Colonic mucosa (tissue), 4 donors: ENCODE measurements around the gene MSL3. TPM values are rescaled to one million over a fixed set of nuclear protein-coding genes. Genes with fewer than 3 reads are reported as not detected.

Experiments
- DNase-seq: peaks from one replicate; pipeline ENCODE4 v3.0.0-alpha.2; 2020
- H3K27ac ChIP-seq: fragments of 200-600 bp; one replicate; pipeline ENCODE4 v1.8.0; 2021
- H3K27me3 ChIP-seq: fragments of 200-600 bp; one replicate; pipeline ENCODE4 v1.8.0; 2021
- H3K36me3 ChIP-seq: fragments of 200-600 bp; one replicate; pipeline ENCODE4 v1.8.0; 2021
- H3K4me1 ChIP-seq: fragments of 200-600 bp; one replicate; pipeline ENCODE4 v1.8.0; 2021; ENCODE audit warnings: mild to moderate bottlenecking
- H3K4me3 ChIP-seq: fragments of 200-600 bp; one replicate; pipeline ENCODE4 v1.8.0; 2021
- H3K9ac ChIP-seq, 2 donors: one replicate each; pipeline ENCODE4 v1.7.0; 2013; ENCODE audit warnings: control low read depth in 2 of 2, low read depth in 2 of 2, low read length in 2 of 2
- H3K9me3 ChIP-seq: fragments of 200-600 bp; one replicate; pipeline ENCODE4 v1.8.0; 2021
- intact Hi-C: fragments of 100-400 bp; cut with DNase I; formaldehyde crosslinking; loops from one replicate; pipeline ENCODE4 v1.14.1; 2022
- total RNA-seq, 2 donors: library from RNA; stranded (reverse); fragmentation: NEBNext Ultra II Directional in 1 of 2; extraction: Animal tissue kit (Norgen Biotek cat#: 25700) in 1 of 2; gene quantifications; one replicate each; pipeline ENCODE4 v1.2.1, GENCODE V29; 2021
- TF ChIP-seq, protein P1 (sequence below): fragments of 200-600 bp; IDR thresholded peaks from one replicate; pipeline ENCODE4 v1.8.0; 2022; ENCODE audit warnings: antibody characterized with exemption, mild to moderate bottlenecking
- donor health status: healthy.
- donor health status: DM: no; HTN: no; CAD: no.
- donor health status: DM: no; HTN: no; CAD: no.

The MSL3 gene
- total RNA-seq, 2 donors from 2014 or later: 15.3 to 16.5 TPM

DNA sequence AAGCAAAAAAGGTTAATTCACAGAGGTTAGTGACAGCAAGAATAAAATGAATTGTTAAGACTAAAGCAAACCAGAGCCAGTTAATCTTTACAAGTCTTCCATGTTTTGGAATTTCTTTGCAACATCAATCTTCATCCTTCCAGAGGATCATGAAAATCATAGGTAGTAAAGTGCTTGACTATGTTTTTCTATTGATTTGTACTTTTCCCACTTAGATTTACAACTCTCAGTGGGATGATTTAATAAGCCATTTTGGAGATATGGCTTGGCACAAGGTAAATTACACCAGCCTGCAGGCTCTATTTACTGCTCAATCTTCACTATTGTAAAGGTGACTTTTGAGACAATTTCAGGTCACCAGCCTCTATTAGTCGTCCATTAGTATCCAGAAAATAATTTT, 26.5 kb downstream of the MSL3 start:
- no peak overlapping the region for H3K9ac ChIP-seq
- H3K4me1 ChIP-seq: no peaks in the 10 kb centered on the region
- H3K4me3 ChIP-seq: no peak overlapping the region
- DNase-seq: no peak
- intact Hi-C loops: no loop called here
- H3K9me3 ChIP-seq: no peaks in the 10 kb centered on the region
- TF ChIP-seq, protein P1, sequence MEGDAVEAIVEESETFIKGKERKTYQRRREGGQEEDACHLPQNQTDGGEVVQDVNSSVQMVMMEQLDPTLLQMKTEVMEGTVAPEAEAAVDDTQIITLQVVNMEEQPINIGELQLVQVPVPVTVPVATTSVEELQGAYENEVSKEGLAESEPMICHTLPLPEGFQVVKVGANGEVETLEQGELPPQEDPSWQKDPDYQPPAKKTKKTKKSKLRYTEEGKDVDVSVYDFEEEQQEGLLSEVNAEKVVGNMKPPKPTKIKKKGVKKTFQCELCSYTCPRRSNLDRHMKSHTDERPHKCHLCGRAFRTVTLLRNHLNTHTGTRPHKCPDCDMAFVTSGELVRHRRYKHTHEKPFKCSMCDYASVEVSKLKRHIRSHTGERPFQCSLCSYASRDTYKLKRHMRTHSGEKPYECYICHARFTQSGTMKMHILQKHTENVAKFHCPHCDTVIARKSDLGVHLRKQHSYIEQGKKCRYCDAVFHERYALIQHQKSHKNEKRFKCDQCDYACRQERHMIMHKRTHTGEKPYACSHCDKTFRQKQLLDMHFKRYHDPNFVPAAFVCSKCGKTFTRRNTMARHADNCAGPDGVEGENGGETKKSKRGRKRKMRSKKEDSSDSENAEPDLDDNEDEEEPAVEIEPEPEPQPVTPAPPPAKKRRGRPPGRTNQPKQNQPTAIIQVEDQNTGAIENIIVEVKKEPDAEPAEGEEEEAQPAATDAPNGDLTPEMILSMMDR: no peak
- H3K27ac ChIP-seq: no peak overlapping the region
- H3K27me3 ChIP-seq: no peaks in the 10 kb centered on the region
- H3K36me3 ChIP-seq: no peaks in the 10 kb centered on the region

DNA sequence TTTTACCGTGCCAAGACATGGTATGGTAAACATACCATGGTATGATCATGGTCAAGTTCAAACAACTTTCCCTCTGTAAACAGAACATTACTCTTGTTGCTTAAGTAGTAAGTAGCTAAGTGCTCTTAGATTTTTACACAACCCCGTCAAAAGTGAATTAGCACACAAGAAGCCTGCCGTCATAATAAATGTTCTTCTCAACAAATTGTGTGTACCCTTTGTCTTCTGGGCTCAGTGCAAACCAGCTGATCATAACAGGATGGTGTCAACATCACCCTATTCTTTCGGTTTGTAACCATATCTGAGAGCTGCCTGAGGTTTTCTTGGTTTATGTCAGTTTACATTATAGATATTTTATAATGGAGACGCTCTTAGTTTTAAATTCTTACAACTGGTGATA, 28.8 kb downstream of the MSL3 start:
- Histone ChIP-seq H3K27ac (no peak overlapping the region), H3K4me1 (no peaks in the 10 kb centered on the region), H3K9ac (no peak overlapping the region), H3K36me3 (no peaks in the 10 kb centered on the region), H3K9me3 (no peaks in the 10 kb centered on the region), H3K4me3 (no peak overlapping the region), H3K27me3 (no peaks in the 10 kb centered on the region)
- TF ChIP-seq, protein P1: no peak
- no peak for DNase-seq
- intact Hi-C loops: no loop called here

DNA sequence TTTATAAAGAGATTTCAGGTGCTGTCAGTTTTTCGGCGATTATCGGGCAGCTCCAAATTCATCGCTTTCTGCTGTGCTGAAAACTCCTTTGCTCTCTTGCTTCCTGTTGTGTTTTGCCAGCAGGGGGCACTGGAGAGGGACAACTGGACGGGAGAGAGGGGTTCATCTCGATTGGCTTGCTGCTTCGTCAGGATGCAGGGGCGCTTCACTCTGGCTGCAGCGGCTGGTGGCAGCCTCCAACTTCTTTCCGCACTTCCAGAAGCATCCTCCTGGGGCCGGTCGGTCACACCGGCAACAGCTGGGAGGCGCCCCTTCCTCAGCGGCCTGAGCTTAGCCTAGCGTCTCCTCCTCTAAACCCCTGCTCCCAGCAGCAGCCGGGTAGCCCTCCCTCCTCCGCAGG, 29.5 kb downstream of the MSL3 start:
- Histone ChIP-seq H3K27me3 (no peaks in the 10 kb centered on the region), H3K27ac (no peak overlapping the region), H3K4me3 (no peak overlapping the region), H3K9me3 (no peaks in the 10 kb centered on the region), H3K36me3 (no peaks in the 10 kb centered on the region), H3K4me1 (no peaks in the 10 kb centered on the region), H3K9ac (no peak overlapping the region)
- TF ChIP-seq, protein P1: peak; percentile 18
- intact Hi-C loops: no loop called here
- peak; percentile 58 for DNase-seq

DNA sequence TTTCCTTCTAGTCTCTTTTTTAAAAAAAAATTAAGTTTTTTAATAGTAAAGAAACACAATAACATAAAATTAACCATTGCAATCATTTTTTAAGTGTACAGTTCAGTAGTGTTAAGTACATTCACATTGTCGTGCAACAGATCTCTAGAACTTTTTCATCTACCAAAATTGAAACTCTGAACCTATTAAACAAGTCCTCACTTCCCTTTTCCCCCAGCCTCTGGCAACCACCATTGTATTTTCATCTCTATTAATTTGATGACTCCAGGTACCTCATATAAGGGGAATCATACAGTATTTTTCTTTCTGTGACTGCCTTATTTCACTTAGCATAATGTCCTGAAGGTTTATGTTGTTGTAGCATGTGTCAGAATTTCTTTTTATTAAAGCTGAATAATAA, 31.8 kb downstream of the MSL3 start:
- Histone ChIP-seq H3K4me1 (no peaks in the 10 kb centered on the region), H3K27me3 (no peaks in the 10 kb centered on the region), H3K27ac (no peak overlapping the region), H3K9ac (no peak overlapping the region), H3K9me3 (no peaks in the 10 kb centered on the region), H3K4me3 (no peak overlapping the region), H3K36me3 (no peaks in the 10 kb centered on the region)
- TF ChIP-seq, protein P1: no peak
- DNase-seq: no peak
- intact Hi-C loops: no loop called here

DNA sequence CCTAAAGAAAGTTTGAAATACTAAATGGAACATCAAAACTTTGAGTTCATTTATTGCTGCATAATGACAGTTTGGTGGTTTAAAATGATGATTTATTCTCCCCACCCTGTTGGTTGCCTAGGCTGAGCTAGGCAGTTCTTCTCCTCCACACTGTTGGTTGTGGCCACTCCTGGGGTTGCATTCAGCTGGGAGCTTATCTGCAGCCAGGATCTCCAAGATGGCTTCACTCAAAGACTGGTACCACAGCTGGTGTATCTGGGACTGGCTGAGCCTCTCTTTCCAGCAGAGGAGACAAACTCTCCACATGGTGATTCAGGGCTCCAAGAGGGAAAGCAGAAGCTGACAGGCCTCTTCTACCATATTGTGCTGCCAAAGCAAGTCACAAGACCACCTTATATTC, 33.1 kb downstream of the MSL3 start:
- Histone ChIP-seq H3K27me3 (no peaks in the 10 kb centered on the region), H3K9ac (no peak overlapping the region), H3K4me3 (no peak overlapping the region), H3K4me1 (no peaks in the 10 kb centered on the region), H3K9me3 (no peaks in the 10 kb centered on the region), H3K36me3 (no peaks in the 10 kb centered on the region), H3K27ac (no peak overlapping the region)
- DNase-seq: no peak
- intact Hi-C loops: no loop called here
- TF ChIP-seq, protein P1: no peak

DNA sequence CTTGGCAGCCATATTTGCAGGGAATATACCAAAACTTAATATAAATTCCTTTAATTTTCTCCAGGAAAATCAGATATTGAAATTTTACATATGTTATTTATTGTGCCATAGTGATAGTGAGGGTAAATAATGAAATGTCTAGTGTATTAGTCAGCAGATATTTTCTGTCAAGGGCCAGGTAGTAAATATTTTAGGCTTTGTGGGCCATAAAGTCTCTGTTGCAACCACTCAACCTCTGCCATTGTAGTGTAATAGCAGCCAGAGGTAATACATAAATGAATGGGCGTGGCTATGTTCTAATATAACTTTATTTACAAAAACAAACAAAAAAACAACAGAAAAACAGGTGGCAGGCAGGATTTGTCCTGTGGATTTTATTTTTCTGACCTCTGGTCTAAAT, 33.5 kb downstream of the MSL3 start:
- Histone ChIP-seq H3K27ac (no peak overlapping the region), H3K4me1 (no peaks in the 10 kb centered on the region), H3K27me3 (no peaks in the 10 kb centered on the region), H3K36me3 (no peaks in the 10 kb centered on the region), H3K9ac (no peak overlapping the region), H3K4me3 (no peak overlapping the region), H3K9me3 (no peaks in the 10 kb centered on the region)
- TF ChIP-seq, protein P1: no peak
- no peak for DNase-seq
- intact Hi-C loops: no loop called here
